Natural killer cell (primary cell): ENCODE measurements around the gene ITGAV. TPM values are rescaled to one million over a fixed set of nuclear protein-coding genes. Genes with fewer than 3 reads are reported as not detected.

Experiments used
- ATAC-seq, 3 donors: fragments of 150-1000 bp in 2 of 3; fragments of 200-7000 bp in 1 of 3; cut with Tn5 transposase; 1 replicate in 1 of 3; 2 replicates in 2 of 3; pipeline ENCODE4 v1.10.0; 2021; ENCODE audit warnings: mild to moderate bottlenecking in 2 of 3, moderate library complexity in 2 of 3
- DNase-seq, 2 donors: peaks; one replicate each; pipeline versions ENCODE4 v3.0.0 to v3.0.0-alpha.2; 2013 to 2021; ENCODE audit warnings: mixed read lengths in 1 of 2
- H3K27ac ChIP-seq: one replicate; pipeline ENCODE4 v1.5.1; 2013; ENCODE audit warnings: mild to moderate bottlenecking, low read length
- H3K27me3 ChIP-seq: one replicate; pipeline ENCODE4 v1.6.1; 2013; ENCODE audit warnings: low read length; ENCODE audit not compliant: control insufficient read depth, insufficient read depth
- H3K36me3 ChIP-seq: one replicate; pipeline ENCODE4 v1.6.1; 2013; ENCODE audit warnings: low read length; ENCODE audit not compliant: control insufficient read depth, insufficient read depth
- H3K4me1 ChIP-seq: one replicate; pipeline ENCODE4 v1.6.1; 2013; ENCODE audit warnings: low read length; ENCODE audit not compliant: control insufficient read depth, insufficient read depth
- H3K4me3 ChIP-seq: one replicate; pipeline ENCODE4 v1.5.1; 2013; ENCODE audit warnings: low read length
- H3K9me3 ChIP-seq: one replicate; pipeline ENCODE4 v1.6.1; 2013; ENCODE audit warnings: low read length; ENCODE audit not compliant: control insufficient read depth, insufficient read depth
- H3K27ac Mint-ChIP-seq, 2 donors: one replicate each; pipeline ENCODE4 v1.8.0; 2022; ENCODE audit warnings: mild to moderate bottlenecking in 2 of 2, mixed read lengths in 2 of 2, moderate library complexity in 1 of 2
- H3K27me3 Mint-ChIP-seq, 2 donors: one replicate each; pipeline ENCODE4 v1.8.0; 2022; ENCODE audit warnings: low read depth in 2 of 2, mixed read lengths in 2 of 2
- H3K36me3 Mint-ChIP-seq: one replicate; pipeline ENCODE4 v1.8.0; 2022; ENCODE audit warnings: mixed read lengths
- H3K4me1 Mint-ChIP-seq, 2 donors: one replicate each; pipeline ENCODE4 v1.8.0; 2022; ENCODE audit warnings: mixed read lengths in 2 of 2
- H3K4me3 Mint-ChIP-seq: one replicate; pipeline ENCODE4 v1.8.0; 2022; ENCODE audit warnings: mild to moderate bottlenecking, moderate library complexity, mixed read lengths
- H3K9me3 Mint-ChIP-seq, 2 donors: one replicate each; pipeline ENCODE4 v1.8.0; 2022; ENCODE audit warnings: mixed read lengths in 2 of 2
- CTCF ChIP-seq: fragments of 200-600 bp; IDR thresholded peaks from one replicate; pipeline ENCODE4 v1.8.0; 2022; ENCODE audit warnings: antibody characterized with exemption
- WGBS: methylation state at CpG from one replicate; pipeline ENCODE4 v1.1.7; 2013; ENCODE audit warnings: missing lambda C conversion rate; ENCODE audit not compliant: insufficient coverage; 5-methylcytosine and 5-hydroxymethylcytosine counted together
- intact Hi-C: fragments of 100-400 bp; cut with micrococcal nuclease; formaldehyde crosslinking; loops from one replicate; pipeline ENCODE4 v1.14.2; 2022
- total RNA-seq, 4 donors: library from RNA; stranded (reverse); fragments of 120-200 nt in 1 of 4; gene quantifications; one replicate each; pipeline versions ENCODE4 v1.2.3 to v1.2.4, GENCODE V29; 2013 to 2022

The ITGAV gene
- total RNA-seq, 3 donors from 2014 or later (not counting 1 experiment from before 2014, with no cell fraction given): 10.7 to 14.7 (median 12.0) TPM

GRCh38 chr2:186688813-186689212, 99.0 kb downstream of the ITGAV start:
- Mint-ChIP-seq H3K27me3 (peaks cover 6 to 10% of the 10 kb centered on the region in 2 donors), H3K27ac (no peak overlapping the region), H3K36me3 (peaks cover 10% of the 10 kb centered on the region), H3K4me3 (no peak overlapping the region), H3K9me3 (peaks cover 3 to 9% of the 10 kb centered on the region in 2 donors), H3K4me1 (no peaks in the 10 kb centered on the region)
- Histone ChIP-seq H3K9me3 (peaks cover 5% of the 10 kb centered on the region), H3K36me3 (no peaks in the 10 kb centered on the region), H3K4me3 (no peak overlapping the region), H3K27me3 (peaks cover 2% of the 10 kb centered on the region), H3K4me1 (peaks cover 4% of the 10 kb centered on the region), H3K27ac (no peak overlapping the region)
- intact Hi-C loops: no loop called here
- ATAC-seq (no peak), DNase-seq (no peak)
- WGBS: 100% methylated on average over 1 of the region's 3 CpGs
- no peak for TF ChIP-seq CTCF

- H3K36me3 Mint-ChIP-seq: peaks cover 10% of the 10 kb centered on the region
- H3K4me3 Mint-ChIP-seq: no peak overlapping the region
- DNase-seq: no peak
- intact Hi-C loops: no loop called here
- H3K9me3 ChIP-seq: peaks cover 5% of the 10 kb centered on the region
- no peaks in the 10 kb centered on the region for H3K36me3 ChIP-seq
- peaks cover 15 to 16% of the 10 kb centered on the region in 2 donors for H3K4me1 Mint-ChIP-seq
- H3K27ac Mint-ChIP-seq: no peak overlapping the region
- H3K27me3 Mint-ChIP-seq: peaks cover 18 to 27% of the 10 kb centered on the region in 2 donors
- H3K4me3 ChIP-seq: no peak overlapping the region
- H3K4me1 ChIP-seq: peaks cover 9% of the 10 kb centered on the region
- peaks cover 3 to 9% of the 10 kb centered on the region in 2 donors for H3K9me3 Mint-ChIP-seq
- no peak for ATAC-seq
- WGBS: 78% methylated on average over 1 of the region's 2 CpGs
- H3K27ac ChIP-seq: no peak overlapping the region
- H3K27me3 ChIP-seq: peaks cover 5% of the 10 kb centered on the region
- no peak for TF ChIP-seq CTCF
Observed at GRCh38 chr2:186690786-186691185, 100.9 kb downstream of the ITGAV start.

GRCh38 chr2:186691231-186691630, 101.4 kb downstream of the ITGAV start:
- Histone ChIP-seq H3K4me1 (peaks cover 9% of the 10 kb centered on the region), H3K9me3 (peaks cover 5% of the 10 kb centered on the region), H3K4me3 (no peak overlapping the region), H3K36me3 (no peaks in the 10 kb centered on the region), H3K27ac (no peak overlapping the region), H3K27me3 (peaks cover 5% of the 10 kb centered on the region)
- Mint-ChIP-seq H3K4me1 (peaks cover 15 to 16% of the 10 kb centered on the region in 2 donors), H3K4me3 (no peak overlapping the region), H3K27ac (no peak overlapping the region), H3K36me3 (peaks cover 10% of the 10 kb centered on the region), H3K27me3 (peaks cover 18 to 31% of the 10 kb centered on the region in 2 donors), H3K9me3 (peaks cover 3 to 9% of the 10 kb centered on the region in 2 donors)
- ATAC-seq (no peak), DNase-seq (no peak)
- no peak for TF ChIP-seq CTCF
- intact Hi-C loops: no loop called here

GRCh38 chr2:186691900-186692299, 102.0 kb downstream of the ITGAV start:
- peaks cover 9% of the 10 kb centered on the region for H3K4me1 ChIP-seq
- H3K36me3 ChIP-seq: no peaks in the 10 kb centered on the region
- no peak for TF ChIP-seq CTCF
- H3K4me3 Mint-ChIP-seq: no peak overlapping the region
- H3K27me3 ChIP-seq: peaks cover 5% of the 10 kb centered on the region
- 96% methylated on average over 5 of the region's 5 CpGs for WGBS
- peaks cover 10% of the 10 kb centered on the region for H3K36me3 Mint-ChIP-seq
- H3K9me3 ChIP-seq: peaks cover 5% of the 10 kb centered on the region
- peaks cover 22 to 38% of the 10 kb centered on the region in 2 donors for H3K27me3 Mint-ChIP-seq
- ATAC-seq: no peak
- H3K4me3 ChIP-seq: no peak overlapping the region
- H3K27ac ChIP-seq: no peak overlapping the region
- no peak for DNase-seq
- no peak overlapping the region for H3K27ac Mint-ChIP-seq
- H3K4me1 Mint-ChIP-seq: peaks cover 15 to 16% of the 10 kb centered on the region in 2 donors
- H3K9me3 Mint-ChIP-seq: peaks cover 3 to 9% of the 10 kb centered on the region in 2 donors
- intact Hi-C loops: no loop called here
